ENCODE data around the gene CARNS1.

GRCh38 chr11:67391304-67392182 lies 23.9 kb upstream of the CARNS1 start, which contains the start of gene RAD9A:
- TF ChIP-seq CTCF (conservative IDR thresholded peaks at IDR 0.05 in 1 of 2, IDR thresholded peaks at IDR 0.05 in 1 of 2; ENCODE audit: extremely low read depth in 1 of 2, insufficient read depth in 1 of 2, low read depth in 1 of 2, low read length in 2 of 2): no peak
- TF ChIP-seq EZH2 (IDR thresholded peaks at IDR 0.05; ENCODE audit: borderline replicate concordance, low read length): no peak

All from mammary epithelial cell (primary cell).